ENCODE results near the gene CCDC186.
A peak's percentile ranks its signal among the peaks of the same experiment; 100 is the strongest.
"Not testable (repeated sequence)": the region's sequence is repeated elsewhere in the genome, so short reads cannot be mapped to it uniquely, and the experiment has no call there.

The CCDC186 gene

GRCh38 chr10:114157912-114158311 is 16.1 kb downstream of the CCDC186 start:
- H3K9me3 ChIP-seq (ENCODE audit: insufficient read depth, low read length), result no peaks in the 10 kb centered on the region
- H3K36me3 ChIP-seq (replicated peaks; ENCODE audit: low read depth, low read length), result no peaks in the 10 kb centered on the region
- no peak overlapping the region for H3K9ac ChIP-seq (ENCODE audit: low read length)
- H2AFZ ChIP-seq (ENCODE audit: low read depth, low read length), result no peak overlapping the region
- TF ChIP-seq EZH2phosphoT487 (IDR thresholded peaks at IDR 0.05; ENCODE audit: low read depth) (no peak), CTCF (IDR thresholded peaks at IDR 0.05; ENCODE audit: low read depth, low read length) (no peak)
- no peaks in the 10 kb centered on the region for H3K79me2 ChIP-seq (ENCODE audit: low read length)
- no peak overlapping the region for H3K27ac ChIP-seq (ENCODE audit: low read length)
- H3K4me1 ChIP-seq (ENCODE audit: low read length), result no peaks in the 10 kb centered on the region
- H3K4me2 ChIP-seq (ENCODE audit: low read length), result no peak overlapping the region
- no peaks in the 10 kb centered on the region for H4K20me1 ChIP-seq (ENCODE audit: insufficient read depth, low read length)
- no peak overlapping the region for H3K4me3 ChIP-seq (ENCODE audit: low read length)
- no peaks in the 10 kb centered on the region for H3K27me3 ChIP-seq (ENCODE audit: low read depth, low read length)

- H4K20me1 ChIP-seq (ENCODE audit: insufficient read depth, low read length), result no peaks in the 10 kb centered on the region
- H3K4me2 ChIP-seq (ENCODE audit: low read length), result no peak overlapping the region
- no peak overlapping the region for H3K4me3 ChIP-seq (ENCODE audit: low read length)
- TF ChIP-seq EZH2phosphoT487 (IDR thresholded peaks at IDR 0.05; ENCODE audit: low read depth) (no peak), CTCF (IDR thresholded peaks at IDR 0.05; ENCODE audit: low read depth, low read length) (no peak)
- no peaks in the 10 kb centered on the region for H3K4me1 ChIP-seq (ENCODE audit: low read length)
- no peaks in the 10 kb centered on the region for H3K79me2 ChIP-seq (ENCODE audit: low read length)
- H3K36me3 ChIP-seq (replicated peaks; ENCODE audit: low read depth, low read length), result no peaks in the 10 kb centered on the region
- H3K27me3 ChIP-seq (ENCODE audit: low read depth, low read length), result no peaks in the 10 kb centered on the region
- no peak overlapping the region for H3K27ac ChIP-seq (ENCODE audit: low read length)
- no peaks in the 10 kb centered on the region for H3K9me3 ChIP-seq (ENCODE audit: insufficient read depth, low read length)
- no peak overlapping the region for H2AFZ ChIP-seq (ENCODE audit: low read depth, low read length)
- H3K9ac ChIP-seq (ENCODE audit: low read length), result no peak overlapping the region
Observed at GRCh38 chr10:114151892-114152291, 22.1 kb downstream of the CCDC186 start.

GRCh38 chr10:114151486-114151885 is 22.5 kb downstream of the CCDC186 start:
- H3K4me1 ChIP-seq (ENCODE audit: low read length), result no peaks in the 10 kb centered on the region
- TF ChIP-seq EZH2phosphoT487 (IDR thresholded peaks at IDR 0.05; ENCODE audit: low read depth) (no peak), CTCF (IDR thresholded peaks at IDR 0.05; ENCODE audit: low read depth, low read length) (no peak)

GRCh38 chr10:114149476-114149875 is 24.5 kb downstream of the CCDC186 start:
- not testable (repeated sequence) for H3K9ac ChIP-seq (ENCODE audit: low read length); H3K9me3 ChIP-seq (ENCODE audit: insufficient read depth, low read length); H2AFZ ChIP-seq (ENCODE audit: low read depth, low read length); H3K4me2 ChIP-seq (ENCODE audit: low read length); H3K27me3 ChIP-seq (ENCODE audit: low read depth, low read length); H3K4me1 ChIP-seq (ENCODE audit: low read length); H3K79me2 ChIP-seq (ENCODE audit: low read length); H3K27ac ChIP-seq (ENCODE audit: low read length); H4K20me1 ChIP-seq (ENCODE audit: insufficient read depth, low read length); H3K4me3 ChIP-seq (ENCODE audit: low read length); H3K36me3 ChIP-seq (replicated peaks; ENCODE audit: low read depth, low read length)

More at GRCh38 chr10:114151486-114151885, 22.5 kb downstream of the CCDC186 start:
- Histone ChIP-seq H3K4me3 (ENCODE audit: low read length) (no peak overlapping the region), H3K9ac (ENCODE audit: low read length) (no peak overlapping the region), H3K27ac (ENCODE audit: low read length) (no peak overlapping the region), H3K79me2 (ENCODE audit: low read length) (no peaks in the 10 kb centered on the region), H3K27me3 (ENCODE audit: low read depth, low read length) (no peaks in the 10 kb centered on the region), H2AFZ (ENCODE audit: low read depth, low read length) (no peak overlapping the region), H3K36me3 (replicated peaks; ENCODE audit: low read depth, low read length) (no peaks in the 10 kb centered on the region), H3K4me2 (ENCODE audit: low read length) (no peak overlapping the region), H4K20me1 (ENCODE audit: insufficient read depth, low read length) (no peaks in the 10 kb centered on the region), H3K9me3 (ENCODE audit: insufficient read depth, low read length) (no peaks in the 10 kb centered on the region)

- no peak overlapping the region for H3K4me3 ChIP-seq (ENCODE audit: low read length)
- H3K79me2 ChIP-seq (ENCODE audit: low read length), result no peaks in the 10 kb centered on the region
- peak overlapping the region; percentile 20; the same call in 1 of the 2 replicates for H3K4me2 ChIP-seq (ENCODE audit: low read length)
- no peak overlapping the region for H3K27ac ChIP-seq (ENCODE audit: low read length)
- H2AFZ ChIP-seq (ENCODE audit: low read depth, low read length), result no peak overlapping the region
- TF ChIP-seq CTCF (IDR thresholded peaks at IDR 0.05; ENCODE audit: low read depth, low read length) (no peak), EZH2phosphoT487 (IDR thresholded peaks at IDR 0.05; ENCODE audit: low read depth) (no peak)
- no peaks in the 10 kb centered on the region for H3K9me3 ChIP-seq (ENCODE audit: insufficient read depth, low read length)
- H3K9ac ChIP-seq (ENCODE audit: low read length), result no peak overlapping the region
- no peaks in the 10 kb centered on the region for H3K27me3 ChIP-seq (ENCODE audit: low read depth, low read length)
- peaks cover 10% of the 10 kb centered on the region for H3K4me1 ChIP-seq (ENCODE audit: low read length)
- no peaks in the 10 kb centered on the region for H4K20me1 ChIP-seq (ENCODE audit: insufficient read depth, low read length)
- no peaks in the 10 kb centered on the region for H3K36me3 ChIP-seq (replicated peaks; ENCODE audit: low read depth, low read length)
Observed at GRCh38 chr10:114143160-114143559, 30.8 kb downstream of the CCDC186 start.
